Amniotic stem cell (primary cell): ENCODE measurements around the gene COL5A3.
"Not testable (repeated sequence)": the region's sequence is repeated elsewhere in the genome, so short reads cannot be mapped to it uniquely, and the experiment has no call there.

Experiments used
- DNase-seq: peaks from one replicate; lab custom pipeline; 2025; lab: John Stamatoyannopoulos, UW

The COL5A3 gene

GRCh38 chr19:9970481-9970880, 39.8 kb downstream of the COL5A3 start:
- no peak for DNase-seq

GRCh38 chr19:9969688-9969975, 40.7 kb downstream of the COL5A3 start:
- no peak for DNase-seq

- no peak for DNase-seq
Observed at GRCh38 chr19:9968820-9969687, 41.2 kb downstream of the COL5A3 start.

- DNase-seq: no peak
Observed at GRCh38 chr19:9967326-9967725, 43.0 kb downstream of the COL5A3 start.

- no peak for DNase-seq
Observed at GRCh38 chr19:9966448-9966847, 43.9 kb downstream of the COL5A3 start.

- no peak for DNase-seq
Observed at GRCh38 chr19:9966024-9966423, 44.3 kb downstream of the COL5A3 start.

GRCh38 chr19:9962623-9963290, 47.5 kb downstream of the COL5A3 start:
- DNase-seq: no peak

GRCh38 chr19:9961103-9961502, 49.2 kb downstream of the COL5A3 start:
- DNase-seq: no peak

GRCh38 chr19:9958379-9958821, 51.9 kb downstream of the COL5A3 start:
- DNase-seq: peak; percentile 67

GRCh38 chr19:9956956-9957355, 53.3 kb downstream of the COL5A3 start:
- DNase-seq: no peak

GRCh38 chr19:9953802-9954542, 56.3 kb downstream of the COL5A3 start:
- DNase-seq: no peak

GRCh38 chr19:9952276-9952675, 58.0 kb downstream of the COL5A3 start:
- no peak for DNase-seq

GRCh38 chr19:9947441-9947840, 62.9 kb downstream of the COL5A3 start:
- no peak for DNase-seq

- not testable (repeated sequence) for DNase-seq
Observed at GRCh38 chr19:9946528-9947125, 63.7 kb downstream of the COL5A3 start.

GRCh38 chr19:9945319-9945966, 64.9 kb downstream of the COL5A3 start:
- DNase-seq: peak; percentile 96

GRCh38 chr19:9943744-9944143, 66.6 kb downstream of the COL5A3 start:
- no peak for DNase-seq

GRCh38 chr19:9941671-9942070, 68.6 kb downstream of the COL5A3 start:
- DNase-seq: no peak

- no peak for DNase-seq
Observed at GRCh38 chr19:9941231-9941630, 69.1 kb downstream of the COL5A3 start.

GRCh38 chr19:9940778-9941177, 69.5 kb downstream of the COL5A3 start:
- DNase-seq: no peak

- no peak for DNase-seq
Observed at GRCh38 chr19:9939301-9939913, 70.9 kb downstream of the COL5A3 start.

GRCh38 chr19:9937001-9937411, 73.3 kb downstream of the COL5A3 start:
- DNase-seq: no peak
